Stimulated activated naive CD8-positive, alpha-beta T cell treated with anti-CD3 and anti-CD28 coated beads, Interleukin-15, Interleukin-2, amounts not matched to agents 100 ng/mL and 50 ng/mL, for 24 hours (primary cell): Measurements from ENCODE around the gene PGBD5.
"Not testable (repeated sequence)": the region's sequence is repeated elsewhere in the genome, so short reads cannot be mapped to it uniquely, and the experiment has no call there.

Source experiments
- H3K27ac Mint-ChIP-seq: one replicate; pipeline ENCODE4 v1.8.0; 2021; ENCODE audit warnings: mild to moderate bottlenecking, mixed read lengths
- H3K27me3 Mint-ChIP-seq: one replicate; pipeline ENCODE4 v1.8.0; 2021; ENCODE audit warnings: mixed read lengths
- H3K36me3 Mint-ChIP-seq: one replicate; pipeline ENCODE4 v1.8.0; 2021; ENCODE audit warnings: low read depth, mixed read lengths
- H3K4me1 Mint-ChIP-seq: one replicate; pipeline ENCODE4 v1.8.0; 2021; ENCODE audit warnings: low read depth, mixed read lengths
- H3K4me3 Mint-ChIP-seq: one replicate; pipeline ENCODE4 v1.8.0; 2021; ENCODE audit warnings: mild to moderate bottlenecking, mixed read lengths
- H3K9me3 Mint-ChIP-seq: one replicate; pipeline ENCODE4 v1.8.0; 2021; ENCODE audit warnings: mixed read lengths

PGBD5 gene

GRCh38 chr1:230426246-230427093 lies at the start of gene PGBD5:
TSS of gene PGBD5 (minus strand) at chr1:230426332. CDS start at chr1:230425928, 404 bp downstream.
- Mint-ChIP-seq H3K4me3 (peak within 1 kb of the TSS; percentile 74), H3K4me1 (peaks cover 13% of the 10 kb centered on the region), H3K9me3 (peaks cover 5% of the 10 kb centered on the region), H3K27me3 (peaks cover 56% of the 10 kb centered on the region), H3K36me3 (peaks cover 4% of the 10 kb centered on the region), H3K27ac (no peak within 1 kb of the TSS)

DNA sequence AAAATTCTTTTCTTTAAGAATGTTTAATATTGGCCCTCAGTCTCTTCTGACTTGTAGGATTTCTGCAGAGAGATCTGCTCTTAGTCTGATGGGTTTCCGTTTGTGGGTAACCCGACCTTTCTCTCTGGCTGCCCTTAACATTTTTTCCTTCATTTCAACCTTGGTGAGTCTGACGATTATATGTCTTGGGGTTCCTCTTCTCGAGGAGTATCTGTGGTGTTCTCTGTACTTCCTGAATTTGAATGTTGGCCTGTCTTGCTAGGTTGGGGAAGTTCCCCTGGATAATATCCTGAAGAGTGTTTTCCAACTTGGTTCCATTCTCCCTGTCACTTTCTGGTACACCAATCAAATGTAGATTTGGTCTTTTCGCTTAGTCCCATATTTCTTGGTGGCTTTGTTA lies 48.8 kb upstream of the PGBD5 start:
- peaks cover 53% of the 10 kb centered on the region for H3K27me3 Mint-ChIP-seq
- peaks cover 12% of the 10 kb centered on the region for H3K9me3 Mint-ChIP-seq
- H3K36me3 Mint-ChIP-seq, H3K4me3 Mint-ChIP-seq, H3K27ac Mint-ChIP-seq, H3K4me1 Mint-ChIP-seq: not testable (repeated sequence)

DNA sequence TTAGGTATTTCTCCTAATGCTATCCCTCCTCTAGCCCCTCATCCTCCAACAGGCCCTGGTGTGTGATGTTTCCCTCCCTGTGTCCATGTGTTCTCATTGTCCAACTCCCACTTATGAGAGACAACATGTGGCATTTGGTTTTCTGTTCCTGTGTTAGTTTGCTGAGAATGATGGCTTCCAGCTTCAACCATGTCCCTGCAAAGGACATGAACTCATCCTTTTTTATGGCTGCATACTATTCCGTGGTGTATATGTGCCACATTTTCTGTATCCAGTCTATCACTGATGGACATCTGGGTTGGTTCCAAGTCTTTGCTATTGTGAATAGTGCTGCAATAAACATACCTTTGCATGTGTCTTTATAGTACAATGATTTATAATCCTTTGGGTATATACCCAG lies 44.6 kb upstream of the PGBD5 start:
- H3K4me3 Mint-ChIP-seq, H3K36me3 Mint-ChIP-seq, H3K9me3 Mint-ChIP-seq, H3K4me1 Mint-ChIP-seq, H3K27ac Mint-ChIP-seq: not testable (repeated sequence)
- peaks cover 30% of the 10 kb centered on the region for H3K27me3 Mint-ChIP-seq

- peaks cover 8% of the 10 kb centered on the region for H3K9me3 Mint-ChIP-seq
- peaks cover 21% of the 10 kb centered on the region for H3K27me3 Mint-ChIP-seq
- no peaks in the 10 kb centered on the region for H3K4me1 Mint-ChIP-seq
- no peaks in the 10 kb centered on the region for H3K36me3 Mint-ChIP-seq
- no peak overlapping the region for H3K27ac Mint-ChIP-seq
- H3K4me3 Mint-ChIP-seq, result no peak overlapping the region
Observed at GRCh38 chr1:230469271-230469670, 43.1 kb upstream of the PGBD5 start.

- H3K27me3 Mint-ChIP-seq, result peaks cover 15% of the 10 kb centered on the region
- no peaks in the 10 kb centered on the region for H3K36me3 Mint-ChIP-seq
- no peak overlapping the region for H3K27ac Mint-ChIP-seq
- H3K4me3 Mint-ChIP-seq, result no peak overlapping the region
- no peaks in the 10 kb centered on the region for H3K4me1 Mint-ChIP-seq
- peaks cover 4% of the 10 kb centered on the region for H3K9me3 Mint-ChIP-seq
Observed at GRCh38 chr1:230465691-230466090, 39.6 kb upstream of the PGBD5 start.

DNA sequence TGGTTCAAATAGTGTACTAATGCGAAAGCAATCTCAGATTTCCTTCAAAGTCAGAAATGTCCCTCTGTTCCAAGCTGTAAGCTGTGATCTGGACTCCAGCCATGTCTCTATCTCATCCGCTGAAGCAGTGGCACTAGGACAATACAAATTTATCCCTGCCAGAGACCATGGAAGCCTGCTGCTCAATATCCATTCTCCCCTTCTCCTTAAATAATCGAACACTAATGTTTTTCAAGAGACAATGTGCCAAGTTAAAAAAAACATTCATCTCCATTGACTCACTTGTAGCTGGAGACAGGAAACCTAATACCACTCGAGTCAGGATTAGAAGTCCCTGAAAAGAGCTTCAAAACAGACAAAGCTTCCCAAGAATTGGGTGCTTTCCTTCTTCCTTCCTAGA lies 38.5 kb upstream of the PGBD5 start:
- Mint-ChIP-seq H3K27ac (no peak overlapping the region), H3K27me3 (peaks cover 25% of the 10 kb centered on the region), H3K4me3 (no peak overlapping the region), H3K9me3 (peaks cover 4% of the 10 kb centered on the region), H3K4me1 (no peaks in the 10 kb centered on the region), H3K36me3 (no peaks in the 10 kb centered on the region)

GRCh38 chr1:230463760-230464159 lies 37.6 kb upstream of the PGBD5 start:
- H3K27ac Mint-ChIP-seq, result no peak overlapping the region
- H3K27me3 Mint-ChIP-seq, result peaks cover 28% of the 10 kb centered on the region
- H3K9me3 Mint-ChIP-seq, result no peaks in the 10 kb centered on the region
- no peaks in the 10 kb centered on the region for H3K36me3 Mint-ChIP-seq
- H3K4me3 Mint-ChIP-seq, result no peak overlapping the region
- no peaks in the 10 kb centered on the region for H3K4me1 Mint-ChIP-seq

- no peak overlapping the region for H3K27ac Mint-ChIP-seq
- no peaks in the 10 kb centered on the region for H3K36me3 Mint-ChIP-seq
- H3K9me3 Mint-ChIP-seq, result no peaks in the 10 kb centered on the region
- no peaks in the 10 kb centered on the region for H3K4me1 Mint-ChIP-seq
- peaks cover 28% of the 10 kb centered on the region for H3K27me3 Mint-ChIP-seq
- no peak overlapping the region for H3K4me3 Mint-ChIP-seq
Observed at GRCh38 chr1:230463326-230463725, 37.2 kb upstream of the PGBD5 start.

DNA sequence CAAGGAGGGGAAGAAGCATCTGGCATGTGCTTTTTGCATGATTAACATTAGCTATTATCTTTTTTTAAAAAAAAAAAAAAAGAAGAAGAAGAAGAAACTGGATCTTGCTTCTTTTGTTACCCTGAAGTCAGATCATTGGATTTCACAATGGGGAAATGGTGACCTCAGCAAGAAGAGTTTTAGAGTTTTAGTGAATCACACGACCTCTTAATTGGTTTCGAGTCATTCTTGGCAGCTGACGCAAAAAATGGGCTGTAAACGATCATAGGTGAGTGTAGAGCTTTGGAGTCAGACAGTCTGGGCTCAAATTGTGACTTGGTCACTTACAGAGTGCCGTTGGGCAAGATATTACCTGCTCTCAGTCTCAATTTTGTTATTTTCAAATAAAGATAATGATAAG lies 33.3 kb upstream of the PGBD5 start:
- Mint-ChIP-seq H3K9me3 (no peaks in the 10 kb centered on the region), H3K27ac (no peak overlapping the region), H3K4me1 (no peaks in the 10 kb centered on the region), H3K36me3 (no peaks in the 10 kb centered on the region), H3K4me3 (no peak overlapping the region), H3K27me3 (peaks cover 33% of the 10 kb centered on the region)

- H3K27ac Mint-ChIP-seq, result no peak overlapping the region
- H3K27me3 Mint-ChIP-seq, result peaks cover 32% of the 10 kb centered on the region
Observed at GRCh38 chr1:230458509-230458908, 32.4 kb upstream of the PGBD5 start.

DNA sequence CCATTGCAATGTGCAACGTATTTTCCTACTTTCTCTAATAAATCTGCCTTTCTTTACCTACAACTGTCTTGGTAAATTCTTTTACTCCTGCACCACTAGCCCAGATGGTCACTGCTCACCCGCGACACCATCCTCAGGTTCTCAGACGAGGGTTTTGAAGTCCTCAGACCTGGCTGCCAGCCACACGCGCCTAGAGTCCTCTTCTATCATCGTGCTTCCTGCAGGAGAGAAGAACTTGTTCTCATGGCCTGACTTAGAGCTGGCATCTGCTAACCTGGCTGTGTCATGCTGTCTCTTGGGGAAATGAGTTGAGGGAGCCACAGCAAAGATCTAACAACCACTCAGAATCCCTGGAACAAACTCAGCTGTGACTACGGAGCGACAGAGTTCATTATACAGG lies 30.3 kb upstream of the PGBD5 start:
- Mint-ChIP-seq H3K9me3 (no peaks in the 10 kb centered on the region), H3K27me3 (peaks cover 29% of the 10 kb centered on the region), H3K36me3 (no peaks in the 10 kb centered on the region), H3K27ac (no peak overlapping the region), H3K4me1 (no peaks in the 10 kb centered on the region), H3K4me3 (no peak overlapping the region)

More at GRCh38 chr1:230458509-230458908, 32.4 kb upstream of the PGBD5 start:
- H3K4me3 Mint-ChIP-seq, result no peak overlapping the region
- H3K4me1 Mint-ChIP-seq, result no peaks in the 10 kb centered on the region
- no peaks in the 10 kb centered on the region for H3K9me3 Mint-ChIP-seq
- no peaks in the 10 kb centered on the region for H3K36me3 Mint-ChIP-seq

DNA sequence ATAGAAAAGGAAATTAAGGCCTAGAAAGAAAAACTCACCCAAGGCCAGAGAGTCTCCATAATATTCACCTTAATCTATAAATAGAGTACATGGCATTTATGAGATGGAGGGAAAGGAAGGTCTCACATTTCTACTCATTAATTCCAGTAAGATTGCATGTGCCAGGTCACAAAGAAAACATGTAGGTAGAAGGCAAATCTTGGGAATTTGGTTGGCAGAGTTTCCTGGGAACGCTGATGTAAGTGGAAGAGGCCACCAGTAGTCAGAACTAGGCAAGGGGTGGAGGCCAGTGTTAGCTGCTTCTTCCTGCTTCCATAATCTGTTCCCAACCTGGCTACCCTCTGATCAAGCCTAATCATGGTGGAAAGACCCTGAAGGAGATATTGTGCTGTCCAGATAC lies 29.2 kb upstream of the PGBD5 start:
- no peaks in the 10 kb centered on the region for H3K4me1 Mint-ChIP-seq
- no peak overlapping the region for H3K27ac Mint-ChIP-seq
- H3K36me3 Mint-ChIP-seq, result no peaks in the 10 kb centered on the region
- H3K4me3 Mint-ChIP-seq, result no peak overlapping the region
- peaks cover 17% of the 10 kb centered on the region for H3K27me3 Mint-ChIP-seq
- no peaks in the 10 kb centered on the region for H3K9me3 Mint-ChIP-seq

- Mint-ChIP-seq H3K4me3 (no peak overlapping the region), H3K4me1 (no peaks in the 10 kb centered on the region), H3K27me3 (peaks cover 10% of the 10 kb centered on the region), H3K27ac (no peak overlapping the region), H3K36me3 (no peaks in the 10 kb centered on the region), H3K9me3 (no peaks in the 10 kb centered on the region)
Observed at GRCh38 chr1:230453377-230453776, 27.2 kb upstream of the PGBD5 start.

DNA sequence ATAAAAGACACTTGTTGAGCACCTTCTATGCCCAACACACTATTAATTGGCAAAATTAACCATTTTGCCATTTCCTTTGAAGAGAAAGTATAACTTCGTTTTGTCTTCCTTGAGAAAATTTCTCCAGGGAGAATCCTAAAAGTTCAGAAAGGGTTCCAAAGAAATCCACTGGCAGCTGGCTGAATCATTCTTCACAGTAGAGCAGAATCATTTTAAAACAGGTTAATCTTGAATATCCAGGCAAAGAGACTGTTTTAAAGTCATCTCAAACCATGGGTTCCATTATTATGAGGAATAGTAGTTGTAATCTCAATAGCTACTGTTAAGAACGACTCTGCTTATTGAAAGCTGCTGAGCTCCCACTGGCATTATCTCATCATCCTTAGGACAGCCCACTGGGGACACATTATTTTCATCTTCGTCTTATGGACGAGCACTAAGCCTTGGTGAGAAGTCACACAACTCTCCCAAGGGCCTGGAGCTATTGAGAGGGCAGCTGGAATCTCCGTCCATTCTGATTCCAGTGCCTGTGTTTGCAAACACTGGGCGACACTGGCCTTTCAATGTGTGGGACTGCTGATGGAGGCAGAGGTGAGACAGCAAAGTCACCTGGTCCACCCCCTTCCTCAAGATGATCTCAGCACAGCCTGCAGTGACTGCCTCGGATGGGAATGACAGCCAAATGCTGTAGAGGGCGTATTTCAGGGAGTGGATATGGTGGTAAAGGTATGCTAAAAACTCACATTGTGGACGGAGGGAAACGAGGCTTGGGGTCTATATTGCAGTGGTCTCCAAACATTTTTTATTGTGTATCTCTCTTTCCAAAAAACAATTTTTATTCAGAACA lies 15.3 kb upstream of the PGBD5 start:
- no peaks in the 10 kb centered on the region for H3K4me1 Mint-ChIP-seq
- H3K27ac Mint-ChIP-seq, result no peak overlapping the region
- H3K36me3 Mint-ChIP-seq, result no peaks in the 10 kb centered on the region
- H3K27me3 Mint-ChIP-seq, result peaks cover 47% of the 10 kb centered on the region
- H3K4me3 Mint-ChIP-seq, result no peak overlapping the region
- H3K9me3 Mint-ChIP-seq, result peaks cover 5% of the 10 kb centered on the region

- peaks cover 26% of the 10 kb centered on the region for H3K27me3 Mint-ChIP-seq
- H3K27ac Mint-ChIP-seq, result no peak overlapping the region
- no peaks in the 10 kb centered on the region for H3K4me1 Mint-ChIP-seq
- peaks cover 5% of the 10 kb centered on the region for H3K9me3 Mint-ChIP-seq
- H3K36me3 Mint-ChIP-seq, result no peaks in the 10 kb centered on the region
- no peak overlapping the region for H3K4me3 Mint-ChIP-seq
Observed at GRCh38 chr1:230435108-230435507, 9.0 kb upstream of the PGBD5 start.
